Vagina (tissue), 2 donors: Measurements from ENCODE around the gene NR1H2. TPM values are rescaled to one million over a fixed set of nuclear protein-coding genes. Genes with fewer than 3 reads are reported as not detected.

Source experiments
- DNase-seq, 2 donors: peaks; one replicate each; pipeline ENCODE4 v3.0.0-alpha.2; 2017; ENCODE audit errors: extremely low spot score in 2 of 2
- H3K27ac ChIP-seq: fragments of 200-600 bp; sonication (generic); one replicate; pipeline ENCODE4 v1.5.1; 2019
- H3K27me3 ChIP-seq: fragments of 200-600 bp; sonication (generic); one replicate; pipeline ENCODE4 v1.5.1; 2019
- H3K36me3 ChIP-seq, 2 donors: fragments of 200-600 bp; sonication (generic); one replicate each; pipeline ENCODE4 v1.5.1; 2017 to 2019
- H3K4me1 ChIP-seq: fragments of 200-600 bp; sonication (generic); one replicate; pipeline ENCODE4 v1.5.1; 2019
- H3K4me3 ChIP-seq, 2 donors: fragments of 200-600 bp; sonication (generic); 1 replicate in 1 of 2; 2 replicates in 1 of 2; pipeline ENCODE4 v1.5.1; 2016 to 2019
- H3K9me3 ChIP-seq: fragments of 200-600 bp; sonication (generic); one replicate; pipeline ENCODE4 v1.5.1; 2019
- CTCF ChIP-seq, 3 experiments: fragments of 450-650 bp in 2 of 3; fragments of 200-600 bp in 1 of 3; sonication (generic) in 1 of 3; IDR thresholded peaks; one replicate each; pipeline ENCODE4 v1.5.1; 2017 to 2019; ENCODE audit warnings: antibody characterized with exemption in 3 of 3, mild to moderate bottlenecking in 2 of 3, moderate library complexity in 2 of 3
- POLR2AphosphoS5 ChIP-seq, 2 donors: sonication (generic); formaldehyde crosslinking; IDR thresholded peaks; one replicate each; pipeline ENCODE4 v1.9.0; 2017; ENCODE audit warnings: antibody characterized with exemption in 2 of 2, mild to moderate bottlenecking in 2 of 2, low read depth in 1 of 2; ENCODE audit not compliant: insufficient read depth in 1 of 2
- intact Hi-C: fragments of 100-400 bp; cut with DNase I; formaldehyde crosslinking; loops from one replicate; pipeline ENCODE4 v1.15.1; 2023
- total RNA-seq: library from RNA; depleted of rRNA; stranded (reverse); fragments of >200 nt; gene quantifications from one replicate; pipeline ENCODE4 v1.2.3, GENCODE V29; 2016

The NR1H2 gene
- total RNA-seq, 1 donor from 2014 or later: 84.7 TPM

DNA sequence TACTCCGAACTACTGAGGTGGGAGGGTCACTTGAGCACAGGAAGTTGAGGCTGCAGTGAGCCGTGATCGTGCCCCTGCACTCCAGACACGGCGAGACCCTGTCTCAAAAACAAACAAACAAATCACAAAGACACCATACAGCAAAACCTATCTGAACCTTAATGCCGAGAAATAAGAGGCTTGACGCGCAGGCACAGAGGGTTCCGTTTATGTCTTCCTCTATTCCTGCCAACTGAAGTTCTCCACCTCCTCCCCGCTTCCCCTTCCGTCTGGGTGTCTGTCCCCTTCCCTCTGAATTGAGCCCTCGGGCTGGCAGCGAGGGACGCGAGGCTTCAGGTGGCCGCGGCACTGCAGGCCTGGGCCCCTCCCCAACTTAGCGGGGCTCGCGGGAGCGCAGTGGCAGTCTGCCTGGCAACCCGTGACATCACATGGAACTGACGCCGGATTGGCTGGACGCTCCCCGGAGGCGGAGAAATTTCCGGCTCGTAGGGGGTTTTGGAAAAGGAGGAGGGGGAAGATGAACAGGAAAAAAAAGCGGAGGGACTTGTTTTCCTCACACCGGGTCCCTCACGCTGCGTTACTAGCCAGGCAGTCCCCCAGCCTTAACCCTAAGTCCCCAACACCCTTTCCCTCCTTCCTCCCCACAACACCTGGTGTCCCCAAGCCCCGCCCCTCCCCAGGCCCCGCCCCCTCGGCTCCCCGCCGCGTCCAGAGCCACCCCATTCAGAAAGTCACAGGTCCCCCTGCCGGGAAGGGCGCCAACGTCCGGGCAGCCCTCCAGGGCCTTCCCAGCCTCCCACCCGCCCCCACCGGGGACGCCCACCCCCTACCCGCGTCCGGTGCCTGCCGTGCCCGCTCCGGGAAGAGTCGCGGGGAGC, 55.3 kb downstream of the NR1H2 start:
- H3K4me1 ChIP-seq: peaks cover 11% of the 10 kb centered on the region
- peak overlapping the region; percentile 46 to 47 for H3K4me3 ChIP-seq
- peak overlapping the region; percentile 27 for H3K27ac ChIP-seq
- H3K36me3 ChIP-seq: no peaks in the 10 kb centered on the region
- H3K27me3 ChIP-seq: no peaks in the 10 kb centered on the region
- TF ChIP-seq POLR2AphosphoS5 (IDR thresholded peaks at IDR 0.05; ENCODE audit: insufficient read depth in 1 of 2, low read depth in 1 of 2): peak in 1 of 2 donors; percentile 44
- TF ChIP-seq CTCF (IDR thresholded peaks at IDR 0.05): no peak
- DNase-seq: no peak
- no peaks in the 10 kb centered on the region for H3K9me3 ChIP-seq
- intact Hi-C loops: no loop called here

DNA sequence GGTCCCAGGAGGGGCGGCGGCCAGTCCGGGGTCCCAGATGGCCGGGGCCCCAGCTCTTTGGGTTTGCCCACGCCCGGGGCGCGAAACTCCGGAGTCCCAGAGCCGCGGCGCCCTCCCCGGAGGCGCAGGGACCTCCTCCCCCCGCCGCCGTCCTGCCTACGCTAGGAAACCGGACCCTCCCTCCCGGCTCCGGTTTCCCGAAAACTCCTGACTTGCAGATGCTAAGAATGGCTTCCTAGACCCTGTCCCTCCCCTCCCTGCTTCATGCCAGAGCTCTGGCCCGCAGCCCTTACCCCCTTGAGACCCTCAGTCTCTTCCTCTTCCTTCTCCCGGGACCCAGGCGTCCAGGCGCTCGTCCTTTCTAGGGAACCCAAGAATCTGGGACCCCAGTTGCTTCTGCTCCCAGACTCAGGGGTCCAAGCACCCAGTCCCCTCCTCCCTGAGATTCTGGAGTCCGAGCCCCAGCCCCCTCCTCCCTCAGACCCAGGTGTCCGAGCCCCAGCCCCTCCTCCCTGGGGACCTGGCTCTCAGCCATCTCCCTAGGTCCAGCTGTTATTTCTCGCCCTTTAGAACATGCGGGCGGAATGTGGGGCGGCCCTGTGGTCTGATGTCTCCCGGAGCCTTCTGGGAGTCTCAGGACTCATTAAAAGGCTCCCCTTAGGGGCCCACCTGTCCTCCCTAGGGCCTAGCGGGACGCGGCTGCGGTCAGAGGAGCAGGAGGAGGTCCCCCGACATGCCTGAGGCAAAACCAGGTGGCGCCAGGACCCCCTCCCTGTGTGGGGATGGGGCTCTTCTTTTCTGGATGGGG, 56.2 kb downstream of the NR1H2 start, which contains the start of gene MYBPC2:
Gene MYBPC2, plus strand, starts transcription at position 672 of the 808 bp plus-strand sequence. Its CDS starts 62 bp downstream, at position 734.
- DNase-seq: no peak
- no peaks in the 10 kb centered on the region for H3K36me3 ChIP-seq
- peak within 1 kb of the TSS; percentile 27 for H3K27ac ChIP-seq
- peak within 1 kb of the TSS; percentile 46 to 47 for H3K4me3 ChIP-seq
- no peaks in the 10 kb centered on the region for H3K27me3 ChIP-seq
- TF ChIP-seq CTCF (IDR thresholded peaks at IDR 0.05) (no peak), POLR2AphosphoS5 (IDR thresholded peaks at IDR 0.05; ENCODE audit: insufficient read depth in 1 of 2, low read depth in 1 of 2) (no peak)
- H3K9me3 ChIP-seq: no peaks in the 10 kb centered on the region
- intact Hi-C loops: no loop called here
- H3K4me1 ChIP-seq: peaks cover 11% of the 10 kb centered on the region

Other genes with a start within 250 kb of the NR1H2 start
- not detected for gene IZUMO2, start 213.2 kb upstream of the NR1H2 start, total RNA-seq
- 51.6 TPM for gene MYH14, start 172.8 kb upstream of the NR1H2 start, total RNA-seq
- 0.98 TPM for gene KCNC3, start 47.1 kb upstream of the NR1H2 start, total RNA-seq
- 0.74 TPM for gene NAPSA, start 10.8 kb upstream of the NR1H2 start, total RNA-seq
- 16.7 TPM for gene POLD1, start 7.9 kb downstream of the NR1H2 start, total RNA-seq
- not detected for gene SPIB, start 42.5 kb downstream of the NR1H2 start, total RNA-seq
- not detected for gene MYBPC2, start 56.4 kb downstream of the NR1H2 start, total RNA-seq
- gene EMC10, start 100.0 kb downstream of the NR1H2 start, total RNA-seq: 33.1 TPM
- gene GARIN5A, start 100.4 kb downstream of the NR1H2 start, total RNA-seq: not detected
- 60.9 TPM for gene JOSD2, start 134.7 kb downstream of the NR1H2 start, total RNA-seq
- gene ASPDH, start 137.5 kb downstream of the NR1H2 start, total RNA-seq: not detected
- gene LRRC4B, start 192.0 kb downstream of the NR1H2 start, total RNA-seq: 17.9 TPM